SKM-1 (cell line): Measurements from ENCODE around the gene CDCA3.
"Not testable (repeated sequence)": the region's sequence is repeated elsewhere in the genome, so short reads cannot be mapped to it uniquely, and the experiment has no call there.

Experiments
- DNase-seq: peaks from one replicate; lab custom pipeline; 2025; ENCODE audit not compliant: unreplicated experiment; lab: John Stamatoyannopoulos, UW

CDCA3 gene

DNA sequence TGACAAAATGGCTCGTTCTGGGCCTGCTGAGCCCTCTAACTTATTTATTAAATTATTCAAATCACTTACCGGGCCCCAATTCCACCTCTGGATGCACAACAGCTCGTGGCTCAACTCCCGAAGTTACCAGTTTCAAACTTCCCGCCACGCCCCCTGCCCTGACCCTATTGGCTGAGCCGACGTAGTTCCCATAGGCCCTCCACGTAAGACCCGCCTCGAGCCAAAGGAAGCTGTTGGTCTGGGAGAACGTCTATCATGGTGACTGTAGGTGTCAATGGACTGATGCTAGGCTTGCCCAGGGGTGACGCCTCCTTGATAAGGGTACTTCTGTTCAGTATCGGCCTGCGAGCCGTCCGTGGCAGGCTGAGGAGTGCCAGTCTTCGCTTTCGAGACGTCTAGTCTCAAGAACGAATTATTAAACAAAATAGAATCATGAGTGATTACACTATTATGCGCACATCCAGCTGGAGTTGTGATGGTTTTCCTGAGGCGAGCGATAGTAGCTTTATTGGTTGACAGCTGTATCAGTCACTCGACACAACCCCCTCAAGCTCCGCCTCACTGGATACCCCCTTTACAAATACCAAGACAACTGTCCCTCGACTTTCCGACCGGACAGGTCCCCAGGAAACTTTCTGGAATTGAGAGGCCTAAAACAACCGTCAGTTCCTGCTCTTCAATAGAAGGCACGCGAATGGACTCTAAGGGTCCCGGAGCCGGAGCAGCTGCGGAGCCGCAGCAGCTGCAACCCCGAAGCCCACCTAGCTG is at the start of gene CDCA3:
Gene CDCA3, minus strand, starts transcription at position 134 of the 768 bp plus-strand sequence. CDS start 334 bp downstream, outside the sequence.
- peak; percentile 84 for DNase-seq

- peak; percentile 8 for DNase-seq
Measured at GRCh38 chr12:6899837-6900519, 48.9 kb upstream of the CDCA3 start.

GRCh38 chr12:6899427-6899826 is 48.3 kb upstream of the CDCA3 start:
- no peak for DNase-seq

- no peak for DNase-seq
Measured at GRCh38 chr12:6896846-6897435, 45.9 kb upstream of the CDCA3 start.

DNA sequence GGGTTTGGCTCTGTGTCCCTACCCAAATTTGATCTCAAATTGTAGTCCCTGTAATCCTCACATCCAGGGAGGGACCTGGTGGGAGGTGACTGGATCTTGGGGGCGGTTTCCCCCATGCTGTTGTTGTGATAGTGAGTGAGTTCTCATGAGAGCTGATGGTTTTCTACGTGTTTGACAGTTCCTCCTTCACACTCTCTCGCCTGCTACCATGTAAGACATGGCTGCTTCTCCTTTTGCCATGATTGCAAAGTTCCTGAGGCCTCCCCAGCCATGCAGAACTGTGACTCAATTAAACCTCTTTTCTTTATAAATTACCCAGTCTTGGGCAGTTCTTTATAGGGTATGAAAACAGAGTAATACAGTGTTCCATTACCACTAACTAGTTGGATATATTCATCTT is 43.2 kb upstream of the CDCA3 start:
- DNase-seq = no peak

- not testable (repeated sequence) for DNase-seq
Measured at GRCh38 chr12:6892683-6893082, 41.6 kb upstream of the CDCA3 start.

GRCh38 chr12:6891646-6892001 is 40.5 kb upstream of the CDCA3 start:
- DNase-seq = no peak

GRCh38 chr12:6890789-6891645 is 39.9 kb upstream of the CDCA3 start:
- peak; percentile 57 for DNase-seq

DNA sequence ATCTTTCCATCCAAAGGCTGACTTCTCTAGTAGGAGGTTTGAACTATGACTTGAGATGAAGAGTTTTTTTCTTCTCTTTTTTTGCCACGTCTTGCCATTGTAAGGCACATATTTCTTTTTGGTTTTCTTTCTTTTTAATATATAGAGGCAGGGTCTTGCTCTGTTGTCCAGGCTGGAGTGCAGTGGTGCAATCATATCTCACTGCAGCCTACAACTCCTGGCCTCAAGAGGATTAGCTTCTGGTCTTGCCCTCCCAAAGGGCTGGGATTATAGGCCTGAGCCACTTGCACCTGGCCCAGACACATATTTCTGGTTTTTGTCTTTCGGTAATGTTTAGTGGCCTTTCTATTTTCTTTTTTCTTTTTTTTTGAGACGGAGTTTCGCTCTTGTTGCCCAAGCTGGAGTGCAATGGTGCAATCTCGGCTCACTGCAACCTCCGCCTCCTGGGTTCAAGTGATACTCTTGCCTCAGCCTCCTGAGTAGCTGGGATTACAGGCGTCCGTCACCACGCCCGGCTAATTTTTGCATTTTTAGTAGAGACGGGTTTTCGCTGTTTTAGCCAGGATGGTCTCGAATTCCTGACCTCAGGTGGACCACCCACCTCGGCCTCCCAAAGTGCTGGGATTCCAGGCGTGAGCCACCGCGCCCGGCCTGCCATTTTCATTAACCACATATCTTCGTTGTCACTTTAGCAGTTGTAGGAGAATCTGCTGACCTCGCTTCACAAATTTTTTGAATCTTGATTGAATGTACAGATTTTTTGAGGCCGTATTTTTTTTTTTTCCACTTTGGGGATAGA is 38.9 kb upstream of the CDCA3 start:
- DNase-seq = not testable (repeated sequence)

DNA sequence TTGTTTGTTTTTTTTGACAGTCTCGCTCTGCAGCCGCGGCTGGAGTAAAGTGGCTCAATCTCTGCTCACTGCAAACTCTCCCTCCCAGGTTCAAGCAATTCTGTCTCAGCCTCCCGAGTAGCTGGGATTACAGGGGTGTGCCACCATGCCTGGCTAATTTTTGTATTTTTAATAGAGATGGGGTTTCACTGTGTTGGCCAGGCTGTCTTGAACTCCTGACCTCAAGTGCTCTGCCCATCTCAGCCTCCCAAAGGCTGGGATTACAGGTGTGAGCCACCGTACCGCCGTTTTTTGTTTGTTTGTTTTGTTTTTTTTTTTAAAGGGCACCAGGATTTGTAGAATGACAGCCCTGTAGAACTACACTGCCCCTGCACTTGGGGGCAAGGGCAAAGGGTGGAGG is 37.7 kb upstream of the CDCA3 start:
- DNase-seq = not testable (repeated sequence)

- DNase-seq = no peak
Measured at GRCh38 chr12:6888360-6888759, 37.3 kb upstream of the CDCA3 start.

DNA sequence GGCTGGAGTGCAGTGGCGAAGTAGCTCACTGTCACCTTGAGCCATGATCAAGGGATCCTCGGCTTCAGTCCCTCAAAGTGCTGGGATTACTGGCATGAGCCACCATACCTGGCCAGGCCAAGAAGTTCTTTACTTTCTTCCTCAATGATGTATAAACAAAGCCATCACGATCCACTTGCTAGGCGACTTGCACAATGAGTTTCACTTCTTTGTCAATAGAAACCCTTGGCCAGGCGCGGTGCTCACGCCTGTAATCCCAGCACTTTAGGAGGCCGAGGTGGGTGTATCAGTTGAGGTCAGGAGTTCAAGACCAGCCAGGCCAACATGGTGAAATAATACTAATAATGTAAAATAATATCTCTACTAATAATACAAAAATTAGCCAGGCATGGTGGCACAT is 36.4 kb upstream of the CDCA3 start:
- DNase-seq = no peak

GRCh38 chr12:6886206-6886999 is 35.3 kb upstream of the CDCA3 start:
- DNase-seq = not testable (repeated sequence)

DNA sequence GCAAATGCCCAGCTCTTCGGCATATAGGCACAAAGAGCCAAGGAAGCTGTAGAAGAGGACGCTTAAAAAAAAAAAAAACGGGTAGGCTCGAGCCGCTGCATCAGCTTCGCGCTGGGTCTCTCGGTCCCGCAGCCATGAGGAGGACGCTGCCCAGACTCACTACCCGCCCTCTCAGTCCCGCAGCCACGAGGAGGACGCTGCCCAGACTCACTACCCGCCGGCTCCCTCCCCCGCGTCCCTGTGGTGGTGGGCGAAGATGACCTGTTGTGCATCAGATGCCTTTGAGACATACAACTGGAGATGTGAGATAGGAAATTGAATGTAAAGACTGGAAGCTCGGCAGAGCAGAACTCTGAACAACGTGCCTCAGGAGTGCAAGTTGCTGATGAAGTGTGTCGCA is 33.5 kb upstream of the CDCA3 start:
- no peak for DNase-seq

- DNase-seq = no peak
Measured at GRCh38 chr12:6883683-6884082, 32.6 kb upstream of the CDCA3 start.

DNA sequence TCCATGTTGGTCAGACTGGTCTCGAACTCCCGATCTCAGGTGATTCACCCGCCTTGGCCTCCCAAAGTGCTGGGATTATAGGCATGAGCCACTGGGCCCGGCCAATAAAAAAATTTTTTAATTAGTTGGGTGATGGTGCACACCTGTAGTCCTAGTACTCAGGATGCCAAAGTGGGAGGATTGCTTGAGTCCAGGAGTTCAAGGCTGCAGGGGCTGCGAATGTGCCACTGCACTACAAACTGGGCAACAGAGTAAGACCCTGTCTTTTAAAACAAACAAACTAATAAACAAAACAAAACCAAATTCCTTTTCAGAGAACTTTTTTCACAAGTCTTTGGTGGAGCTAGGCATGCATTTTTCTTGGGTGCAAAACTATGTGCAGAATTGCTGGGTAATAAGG is 32.2 kb upstream of the CDCA3 start:
- DNase-seq = no peak

GRCh38 chr12:6879824-6880223 is 28.7 kb upstream of the CDCA3 start:
- DNase-seq = not testable (repeated sequence)

DNA sequence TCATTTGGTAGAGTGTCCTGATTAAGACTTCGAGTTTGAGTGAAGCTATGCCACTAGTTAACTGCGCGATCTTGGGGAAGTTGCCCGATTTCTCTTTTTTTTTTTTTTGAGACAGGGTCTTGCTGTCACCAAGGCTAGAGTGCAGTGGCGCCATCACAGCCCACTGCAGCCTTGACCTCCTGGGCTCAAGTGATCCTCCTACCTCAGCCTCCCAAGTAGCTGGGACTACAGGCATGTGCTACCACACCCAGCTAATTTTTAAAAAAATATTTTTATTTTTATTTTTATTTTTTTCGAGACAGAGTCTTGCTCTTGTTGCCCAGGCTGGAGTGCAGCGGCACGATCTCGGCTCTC is 22.9 kb upstream of the CDCA3 start:
- not testable (repeated sequence) for DNase-seq

DNA sequence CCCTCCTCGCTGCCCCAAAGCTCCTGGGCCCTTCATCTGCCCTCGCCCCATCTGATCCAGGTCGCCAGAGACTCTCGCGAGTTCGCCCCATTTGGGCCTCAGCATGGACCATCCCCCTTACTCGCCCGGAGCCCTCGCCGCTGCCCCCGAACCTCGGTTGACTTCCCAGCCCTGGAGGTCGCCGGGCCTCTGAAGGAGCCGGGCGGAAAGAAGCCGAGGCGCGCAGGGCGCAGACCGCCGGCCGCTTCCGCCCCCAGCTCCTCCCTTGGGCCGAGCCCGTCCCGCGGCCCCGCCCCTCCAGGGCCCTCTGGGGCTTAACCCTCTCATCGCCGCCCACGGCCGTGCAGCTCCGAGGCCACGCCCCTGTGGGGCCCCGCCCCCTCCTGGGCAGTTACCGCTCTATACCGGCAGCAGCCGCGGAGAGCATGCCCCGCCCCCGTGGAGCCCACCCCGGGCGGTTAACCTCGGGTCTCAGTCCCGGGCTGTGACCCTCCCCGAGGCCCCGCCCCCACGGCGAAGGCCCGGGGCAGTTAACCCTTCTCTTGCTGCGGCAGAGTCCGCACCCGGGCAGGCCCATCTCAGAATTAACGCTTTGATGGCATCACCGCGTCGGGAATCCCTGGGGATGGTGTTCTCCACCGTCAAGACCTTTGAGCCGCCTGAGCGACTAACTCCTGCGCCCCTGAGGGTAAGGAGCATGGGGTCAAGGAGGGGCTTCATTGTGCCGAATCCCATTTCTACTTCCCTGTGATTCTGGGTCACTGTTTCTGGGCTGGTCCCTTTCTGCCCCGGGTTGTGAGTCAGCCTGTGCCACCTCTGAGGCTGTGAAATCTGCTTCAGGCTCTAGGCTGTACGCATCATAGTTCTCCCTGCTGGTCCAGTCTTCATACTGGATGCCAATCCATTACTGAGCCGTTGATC is 22.3 kb upstream of the CDCA3 start, which contains the start of gene SPSB2:
Gene SPSB2, minus strand, starts transcription at position 210 of the 921 bp plus-strand sequence. CDS start 402 bp downstream, outside the sequence.
- DNase-seq = peak; percentile 80
